Activated CD8-positive, alpha-beta memory T cell treated with anti-CD3 and anti-CD28 coated beads for 1 hour (primary cell): ENCODE data around the gene DUSP2.
A peak's percentile ranks its signal among the peaks of the same experiment; 100 is the strongest.
"Not testable (repeated sequence)": the region's sequence is repeated elsewhere in the genome, so short reads cannot be mapped to it uniquely, and the experiment has no call there.

Experiments
- DNase-seq, 2 donors: peaks; one replicate each; pipeline ENCODE4 v3.0.0-alpha.2; 2020; ENCODE audit warnings: low read depth in 1 of 2; ENCODE audit errors: extremely low read depth in 1 of 2

DUSP2 gene

DNA sequence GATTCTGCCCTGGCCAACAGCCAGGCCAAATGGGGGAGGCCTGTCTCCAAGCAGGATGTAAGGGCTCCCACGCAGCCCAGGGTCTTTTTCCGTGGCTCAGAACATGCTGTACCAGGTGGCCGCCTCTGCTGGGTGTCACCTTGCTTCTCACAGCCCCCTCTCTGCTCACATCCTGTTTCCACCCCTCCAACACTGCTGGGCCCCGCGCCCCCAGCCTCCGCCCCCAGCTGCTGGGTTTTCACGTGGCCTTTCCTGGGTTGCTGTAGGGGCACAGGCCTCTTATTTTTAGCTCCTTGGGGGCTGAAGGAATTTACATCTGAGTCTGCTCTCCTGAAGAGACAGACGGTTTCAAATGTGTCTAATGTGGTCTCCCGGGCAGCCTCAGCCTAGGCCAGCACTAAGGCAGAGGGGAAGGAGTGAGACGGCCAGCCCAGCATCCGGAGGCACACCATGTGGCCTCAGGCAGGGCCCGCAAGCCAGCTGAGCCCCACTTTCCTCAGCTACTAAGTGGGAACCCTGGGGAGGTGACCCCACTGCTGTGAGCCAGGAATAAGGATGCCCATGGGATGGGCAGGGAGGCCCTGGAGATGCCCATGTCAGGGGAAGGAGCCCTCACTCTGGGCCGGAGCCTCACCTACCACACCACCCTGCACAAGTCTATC is 18.7 kb upstream of the DUSP2 start:
- DNase-seq: peak in 1 of 2 donors; percentile 47

DNA sequence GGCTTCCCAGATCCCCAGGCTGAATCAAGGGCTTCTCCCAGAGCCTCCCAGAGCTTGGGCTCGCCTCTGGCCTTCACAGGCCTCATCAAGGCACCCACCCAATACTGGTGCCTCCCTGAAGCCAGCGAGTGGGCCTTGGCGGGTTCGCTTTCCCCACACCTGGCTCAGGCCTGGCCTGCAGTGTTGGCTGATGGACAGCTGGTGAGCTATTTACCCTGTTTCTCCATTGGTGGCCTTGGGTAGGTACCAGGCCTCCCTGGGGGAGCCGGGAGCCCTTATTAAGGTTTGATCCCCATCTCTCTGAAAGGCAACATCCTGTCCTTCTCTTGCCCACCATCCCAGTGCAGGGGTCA is 18.2 kb upstream of the DUSP2 start:
- DNase-seq: no peak

DNA sequence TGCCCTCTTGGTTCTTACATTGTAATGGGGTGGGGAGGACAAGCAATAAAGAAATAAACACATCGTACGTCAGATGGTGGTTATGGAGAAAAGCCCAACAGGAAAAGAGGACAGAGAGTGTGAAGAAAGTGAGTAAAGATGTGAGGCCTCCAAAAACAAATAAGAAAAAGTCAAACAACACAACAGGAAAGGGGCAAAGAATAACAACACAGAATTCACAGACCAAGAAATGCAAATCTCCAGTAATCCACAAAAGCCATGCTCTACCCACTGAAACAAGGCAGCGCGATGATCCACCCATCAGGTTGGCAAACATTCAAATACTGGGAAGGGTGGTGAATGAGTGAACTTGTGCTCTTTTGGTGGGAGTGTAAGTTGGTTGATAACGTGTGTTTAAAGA is 16.7 kb upstream of the DUSP2 start:
- no peak for DNase-seq

DNA sequence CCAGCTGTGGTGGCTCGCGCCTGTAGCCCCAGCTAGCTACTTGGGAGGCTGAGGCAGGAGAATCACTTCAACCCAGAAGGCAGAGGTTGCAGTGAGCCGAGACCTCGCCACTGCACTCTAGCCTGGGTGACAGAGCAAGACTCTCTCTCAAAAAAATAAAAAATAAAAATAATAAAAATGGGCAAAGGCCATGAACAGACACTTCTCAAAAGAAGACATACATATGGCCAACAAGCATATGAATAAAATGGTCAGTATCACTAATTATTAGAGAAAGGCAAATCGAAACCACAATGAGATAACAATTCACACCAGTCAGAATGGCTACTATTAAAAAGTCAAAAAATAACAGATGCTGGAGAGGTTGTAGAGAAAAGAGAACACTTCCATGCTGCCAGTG is 15.1 kb upstream of the DUSP2 start:
- DNase-seq: not testable (repeated sequence)

DNA sequence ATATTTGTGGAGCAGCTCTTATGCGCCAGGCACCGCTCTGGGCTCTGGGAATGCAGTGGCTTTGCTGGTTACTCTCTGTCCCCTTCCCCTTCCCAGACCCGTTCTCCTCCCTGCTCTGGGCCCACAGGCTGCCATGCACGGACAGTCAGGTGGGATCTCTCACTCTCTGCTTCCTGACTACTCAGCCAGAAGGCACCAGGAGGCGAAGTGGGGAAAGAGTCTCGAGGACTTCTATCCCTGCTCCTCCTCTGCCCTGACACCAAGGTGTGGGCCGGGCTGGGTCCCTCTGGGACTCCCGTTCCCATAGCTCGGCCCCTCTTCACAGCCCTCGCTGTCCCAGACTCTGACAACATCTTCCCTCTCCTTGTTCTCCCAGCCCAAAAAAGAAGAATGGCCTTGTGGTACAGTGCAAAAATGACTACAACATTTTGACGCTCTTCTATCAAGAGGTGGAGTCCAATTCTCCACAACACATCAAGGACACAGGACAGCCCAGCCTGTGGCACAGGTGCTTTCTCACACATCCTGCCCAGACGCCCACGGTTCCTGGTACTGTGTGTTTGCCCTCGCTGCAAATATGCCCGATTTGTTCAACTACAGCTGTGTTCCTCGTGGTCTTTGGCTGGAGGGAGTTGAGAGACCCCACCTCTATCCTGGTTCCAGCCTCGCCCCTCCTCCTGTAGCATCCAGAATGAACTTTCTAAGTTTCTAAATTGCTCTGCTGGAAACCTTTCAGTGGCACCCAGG is 14.0 kb upstream of the DUSP2 start:
- no peak for DNase-seq

DNA sequence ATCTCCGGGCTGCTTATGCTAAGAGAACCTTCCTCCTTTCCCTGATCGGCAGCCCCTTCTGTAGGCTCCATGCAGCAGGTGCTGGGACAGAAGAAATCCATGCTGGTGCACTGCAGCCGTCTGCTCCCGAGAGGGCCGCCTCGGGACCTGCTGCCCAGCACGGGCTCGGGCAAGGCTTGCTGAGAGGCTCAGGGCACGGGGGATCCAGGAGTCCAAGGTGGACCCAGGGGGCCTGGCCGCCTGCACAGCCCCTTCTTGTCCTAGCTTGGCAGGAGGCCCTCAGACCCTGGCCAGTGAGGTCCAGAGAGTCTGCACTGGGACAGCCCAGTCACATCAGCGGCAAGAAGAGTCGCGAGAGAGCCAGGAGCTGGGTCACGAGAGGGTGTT is 13.3 kb upstream of the DUSP2 start:
- DNase-seq: no peak

DNA sequence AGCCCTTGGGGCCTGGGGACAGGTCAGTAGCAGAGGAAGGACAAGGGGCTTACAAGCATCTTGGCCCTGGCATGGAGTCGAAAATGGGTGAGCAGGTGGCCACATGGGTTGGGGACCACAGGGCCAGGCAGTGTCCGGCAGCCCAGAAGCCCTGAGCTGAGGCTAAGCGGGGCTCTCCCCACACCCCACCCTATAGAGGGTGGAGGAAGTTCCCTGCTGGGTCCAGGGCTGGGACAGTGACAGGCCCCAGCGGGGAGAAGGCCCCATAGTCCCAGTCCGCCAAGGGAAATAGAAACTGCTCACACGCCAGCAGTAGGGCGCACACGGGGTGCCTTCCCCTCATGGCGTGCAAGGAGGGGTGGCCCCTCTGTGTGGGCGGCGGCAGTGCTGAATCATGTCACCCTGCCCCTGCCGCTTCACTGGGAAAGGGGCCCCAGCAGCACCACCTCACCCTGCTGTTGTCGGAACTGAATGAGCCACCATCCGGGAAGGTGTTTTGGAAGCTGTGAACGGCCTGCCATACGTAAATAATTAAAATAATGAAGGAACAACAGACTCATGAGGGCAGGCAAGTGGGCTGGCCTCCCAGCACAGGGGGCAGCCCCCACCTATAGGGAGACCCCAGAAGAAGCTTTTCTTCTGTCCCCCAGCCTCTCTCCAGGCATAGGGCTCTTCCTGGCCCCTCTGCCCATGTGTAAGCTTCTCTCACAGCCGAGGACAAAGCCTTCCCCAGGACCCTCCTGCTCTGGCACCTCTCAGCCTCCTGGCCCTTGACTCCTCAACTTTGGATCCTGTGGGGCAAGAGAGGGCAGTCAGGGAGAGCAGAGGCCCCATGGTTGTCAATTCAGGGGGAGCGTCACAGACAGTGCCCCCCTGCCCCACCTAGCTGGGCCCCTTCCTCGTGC is 12.7 kb upstream of the DUSP2 start:
- DNase-seq: peak; percentile 67 to 76

DNA sequence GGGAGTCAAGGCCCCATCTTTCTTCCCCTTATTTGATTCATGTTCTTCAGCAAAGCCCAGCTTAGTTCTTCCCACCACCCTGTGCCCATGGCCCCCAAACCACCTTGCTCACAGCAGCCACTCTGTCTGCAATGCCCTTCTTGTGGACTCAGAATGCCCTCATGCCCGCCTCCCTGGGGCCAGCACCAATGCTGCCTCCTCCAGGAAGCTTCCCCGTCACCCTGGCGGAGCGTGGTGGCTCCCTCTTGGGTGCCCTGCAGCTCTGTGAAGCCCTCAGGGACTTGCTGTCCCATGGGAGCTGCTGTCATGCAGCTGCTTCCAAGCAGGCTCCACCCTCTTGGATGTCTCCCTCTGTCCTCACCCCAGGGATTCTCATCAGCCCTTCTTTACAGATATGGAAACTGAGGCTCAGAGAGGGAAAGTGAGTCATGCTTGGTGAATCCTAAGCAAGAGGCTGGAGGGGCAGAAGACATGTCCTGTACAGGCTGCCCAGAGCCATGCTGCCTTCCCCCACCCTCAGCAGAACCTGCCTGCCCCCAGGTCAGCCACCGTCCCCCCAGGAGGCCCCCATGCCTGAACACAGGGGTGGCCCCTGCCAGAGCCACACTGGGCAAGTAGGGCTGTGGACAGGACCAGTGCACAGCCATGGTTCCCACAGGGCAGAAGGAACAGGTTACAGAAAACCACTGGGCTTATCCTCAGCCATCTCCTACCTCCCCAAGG is 11.8 kb upstream of the DUSP2 start:
- DNase-seq: no peak

DNA sequence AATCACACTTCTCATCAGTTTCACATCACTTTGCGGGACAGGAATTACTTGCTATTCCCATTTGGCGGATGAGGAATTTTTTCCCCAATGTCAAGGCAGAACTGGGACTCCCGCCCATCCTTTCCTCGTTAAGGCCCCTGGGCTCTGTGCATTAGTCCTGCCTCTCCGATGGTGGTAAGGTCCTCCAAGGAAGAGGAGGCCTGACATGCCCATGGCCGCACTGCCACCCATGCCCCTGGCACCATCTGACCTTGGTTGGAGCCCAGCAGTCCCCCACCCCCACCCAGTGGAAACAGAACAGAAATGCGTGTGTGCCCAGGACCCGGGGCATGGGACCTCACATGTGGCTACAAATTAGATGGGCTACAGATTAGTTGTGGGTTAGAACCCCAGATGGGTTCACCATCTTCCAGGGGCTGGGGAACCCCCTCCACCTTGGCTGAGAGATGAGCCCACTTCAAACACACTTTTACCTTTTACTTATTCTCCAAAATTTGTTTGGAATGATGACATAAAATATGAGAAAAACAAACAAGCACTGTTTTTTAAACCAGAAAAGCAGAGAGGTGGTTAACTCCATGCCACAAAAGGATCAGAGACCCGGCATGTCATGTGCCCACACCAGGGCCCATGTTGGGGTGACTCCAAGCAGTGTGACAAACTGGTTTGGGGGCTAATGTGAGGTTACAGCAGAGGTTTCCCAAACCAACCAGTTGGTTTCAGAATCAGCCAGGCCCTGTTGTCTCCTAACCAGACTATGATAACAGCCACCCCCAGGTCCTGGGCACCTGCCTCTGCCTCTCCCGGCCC is 11.0 kb upstream of the DUSP2 start:
- no peak for DNase-seq

DNA sequence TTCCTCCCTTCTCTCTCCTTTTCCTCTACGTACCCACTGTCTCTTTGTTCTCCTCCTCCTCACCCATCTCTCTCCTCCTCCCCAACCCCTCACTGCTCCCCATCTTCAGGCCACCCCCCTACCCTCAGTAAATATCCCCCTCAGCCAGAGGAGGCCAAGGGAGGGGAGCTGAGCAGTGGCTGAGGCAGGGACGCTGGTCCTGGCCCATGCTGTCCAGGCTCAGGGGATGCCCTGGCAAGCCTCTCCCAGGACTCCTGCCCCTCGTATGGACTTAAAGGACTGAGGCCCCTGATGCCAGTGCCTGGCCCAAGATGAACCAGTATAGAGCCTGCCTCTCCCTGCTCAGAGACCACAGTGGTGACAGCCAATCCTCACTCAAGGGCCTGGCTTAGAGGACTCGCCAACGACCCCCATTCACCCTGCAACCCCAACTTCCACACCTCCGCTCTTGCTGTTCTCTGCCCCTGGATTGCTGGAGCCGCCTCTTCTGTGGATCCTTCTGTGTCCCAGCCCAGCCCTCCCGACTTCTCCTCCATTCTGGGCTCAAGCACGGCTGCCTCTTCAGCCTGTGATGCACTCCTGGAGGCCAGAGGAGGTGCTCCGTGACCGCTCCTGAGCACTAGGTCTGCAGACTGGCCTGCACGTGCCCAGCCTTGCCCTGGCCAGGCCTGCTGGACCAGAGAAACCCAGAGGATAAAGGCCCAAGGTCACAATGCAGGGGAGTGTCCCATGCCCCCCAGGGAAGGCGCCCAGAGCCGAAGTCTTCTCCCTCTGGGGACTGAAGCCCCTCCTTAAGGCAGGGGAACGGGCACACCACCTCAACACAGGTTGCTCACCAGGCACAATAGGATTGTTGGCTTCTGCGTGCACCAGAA is 9.5 kb upstream of the DUSP2 start:
- DNase-seq: no peak

DNA sequence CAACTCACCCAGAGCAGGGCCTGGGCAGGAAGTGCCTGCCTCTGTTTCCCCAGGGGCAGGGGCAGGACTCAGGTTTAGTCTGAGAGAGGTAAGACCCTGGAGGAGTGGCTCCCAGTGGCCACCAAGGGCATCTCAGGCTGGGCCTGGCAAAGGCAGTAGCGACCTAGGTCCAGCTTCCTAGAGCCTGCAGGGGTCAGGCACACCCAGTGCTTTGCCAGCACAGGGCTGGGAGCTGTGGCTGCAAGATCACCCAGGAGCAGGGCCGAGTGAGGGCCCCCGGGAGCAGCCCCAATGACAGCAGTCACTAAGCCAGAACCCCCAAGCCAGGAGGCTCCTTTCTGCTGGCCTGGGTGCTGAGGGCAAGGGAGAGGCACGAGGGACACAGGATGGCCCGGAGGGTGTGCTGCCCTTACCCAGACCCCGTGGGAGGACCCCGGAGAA is 8.8 kb upstream of the DUSP2 start:
- no peak for DNase-seq

DNA sequence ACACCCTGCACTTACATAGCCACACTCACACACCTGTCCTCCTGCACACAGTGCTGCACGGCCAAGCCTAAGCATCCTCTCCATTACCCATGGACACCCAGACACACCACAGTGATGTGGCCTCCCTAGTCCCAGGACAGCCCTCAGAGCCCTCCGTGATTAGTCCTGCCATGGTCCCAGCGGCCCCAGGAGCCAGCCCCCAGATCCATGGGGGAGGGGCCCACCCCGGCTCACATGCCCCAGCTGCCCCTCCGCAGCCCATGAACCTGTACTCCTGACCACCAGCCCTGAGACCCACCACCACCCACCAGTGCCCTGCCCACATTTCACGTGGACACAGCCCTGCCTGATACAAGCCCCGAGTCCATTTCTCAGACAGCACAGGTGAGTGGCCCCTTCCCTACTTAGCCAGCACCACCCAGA is 8.1 kb upstream of the DUSP2 start:
- no peak for DNase-seq

DNA sequence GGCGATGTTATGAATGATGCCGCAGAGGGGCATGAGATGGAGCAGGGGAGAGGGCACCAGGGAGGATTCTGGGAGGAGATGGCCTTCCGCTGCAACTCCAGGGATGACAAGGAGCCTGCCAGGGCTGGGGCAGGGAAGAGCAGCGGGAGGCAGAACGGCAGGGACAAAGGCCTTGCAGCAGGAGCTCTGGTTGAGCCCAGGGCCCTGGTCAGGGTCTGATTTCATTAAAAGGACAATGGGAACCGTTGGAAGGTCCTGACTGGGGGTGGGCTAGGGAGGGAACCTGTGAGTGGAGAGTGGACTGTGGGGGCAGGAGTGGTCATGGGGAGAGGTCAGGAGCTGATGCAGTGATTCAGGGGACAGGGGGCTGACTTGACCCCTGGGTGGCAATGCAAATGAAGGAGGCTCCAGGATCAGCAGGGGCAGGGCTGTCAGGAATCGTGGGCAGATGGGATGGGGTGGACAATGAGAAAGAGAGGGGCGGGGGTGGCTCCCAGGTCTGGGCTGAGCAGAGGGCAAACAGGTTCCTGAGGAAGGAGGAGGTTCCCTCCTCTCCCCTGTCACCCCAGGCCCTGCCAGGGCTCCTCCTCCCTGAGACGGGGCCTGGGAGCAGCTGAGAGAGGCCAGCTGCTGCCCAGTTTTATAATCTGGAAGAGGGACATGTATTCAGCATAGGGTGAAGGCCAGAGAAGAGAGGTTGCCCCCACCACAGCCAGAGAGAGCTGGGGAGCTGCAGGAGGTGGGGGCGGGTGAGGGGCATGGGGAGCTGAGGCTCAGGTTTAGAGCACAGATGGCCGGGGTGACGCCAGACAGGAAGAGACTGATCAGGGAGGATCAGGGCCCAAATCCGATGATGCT is 7.3 kb upstream of the DUSP2 start:
- no peak for DNase-seq

DNA sequence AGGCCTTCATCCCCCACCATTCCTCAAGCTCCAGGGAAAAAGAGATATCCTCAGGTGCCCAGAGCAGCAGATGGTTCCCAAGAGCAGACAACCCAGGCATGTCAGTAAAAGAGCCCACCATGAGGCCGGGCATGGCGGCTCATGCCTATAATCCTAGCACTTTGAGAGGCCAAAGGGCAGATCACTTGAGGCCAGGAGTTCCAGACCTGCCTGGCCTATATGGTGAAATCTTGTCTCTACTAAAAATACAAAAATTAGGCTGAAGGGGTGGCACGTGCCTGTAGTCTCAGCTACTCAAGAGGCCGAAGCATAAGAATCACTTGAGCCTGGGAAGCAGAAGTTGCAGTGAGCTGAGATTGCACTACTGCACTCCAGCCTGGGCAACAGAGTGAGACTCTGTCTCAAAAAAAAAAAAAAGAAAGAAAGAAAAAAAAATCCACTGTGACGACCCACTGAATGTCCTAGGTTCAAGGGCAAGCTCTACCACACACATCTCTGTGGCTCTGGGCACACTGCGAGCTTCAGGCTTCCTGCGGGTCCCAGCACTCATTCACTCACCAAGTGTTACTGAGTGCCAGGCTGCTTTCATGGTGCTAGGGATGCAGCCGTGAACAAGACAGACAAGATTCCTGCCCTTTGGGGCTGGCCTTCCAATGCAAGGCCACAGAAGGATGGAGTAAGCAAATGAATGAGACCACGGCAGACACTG is 6.5 kb upstream of the DUSP2 start:
- no peak for DNase-seq

DNA sequence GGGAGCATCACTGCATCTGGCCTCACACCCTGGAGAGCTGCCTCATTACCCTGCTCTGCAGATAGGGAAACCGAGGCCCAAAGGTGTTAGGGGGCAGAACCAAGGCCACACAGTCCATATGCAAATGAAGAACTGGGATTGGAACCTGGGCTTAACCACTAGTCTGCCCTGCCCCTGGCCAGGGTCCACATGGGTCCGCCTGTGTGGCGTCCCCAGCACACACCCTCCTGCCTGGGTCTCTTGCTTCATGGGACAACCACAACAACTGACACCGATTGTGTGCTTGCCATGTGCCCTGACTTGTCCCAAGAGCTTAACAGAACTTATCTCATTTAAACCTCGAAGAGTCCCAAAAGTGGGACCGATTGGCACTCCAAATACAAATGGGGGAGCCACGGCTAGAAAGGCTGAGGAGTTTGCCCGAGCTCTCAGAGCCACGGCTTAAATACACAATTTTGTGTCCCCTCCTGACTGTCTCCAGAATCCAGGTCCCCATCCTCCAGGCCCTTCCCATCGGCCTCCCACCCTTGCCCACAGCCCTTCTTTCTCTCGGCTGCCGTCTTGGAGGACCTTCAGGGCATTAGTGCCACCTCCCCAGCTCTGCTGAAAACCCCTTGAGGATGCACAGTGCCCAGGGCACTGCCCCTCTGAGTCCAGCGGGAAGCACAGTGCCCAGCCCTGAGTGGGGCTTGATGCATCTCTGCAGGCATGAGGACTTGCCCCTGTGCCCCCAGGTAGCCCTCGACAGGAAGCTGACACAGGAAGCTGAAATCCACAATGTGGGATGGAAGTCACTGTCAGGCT is 5.8 kb upstream of the DUSP2 start:
- DNase-seq: no peak

DNA sequence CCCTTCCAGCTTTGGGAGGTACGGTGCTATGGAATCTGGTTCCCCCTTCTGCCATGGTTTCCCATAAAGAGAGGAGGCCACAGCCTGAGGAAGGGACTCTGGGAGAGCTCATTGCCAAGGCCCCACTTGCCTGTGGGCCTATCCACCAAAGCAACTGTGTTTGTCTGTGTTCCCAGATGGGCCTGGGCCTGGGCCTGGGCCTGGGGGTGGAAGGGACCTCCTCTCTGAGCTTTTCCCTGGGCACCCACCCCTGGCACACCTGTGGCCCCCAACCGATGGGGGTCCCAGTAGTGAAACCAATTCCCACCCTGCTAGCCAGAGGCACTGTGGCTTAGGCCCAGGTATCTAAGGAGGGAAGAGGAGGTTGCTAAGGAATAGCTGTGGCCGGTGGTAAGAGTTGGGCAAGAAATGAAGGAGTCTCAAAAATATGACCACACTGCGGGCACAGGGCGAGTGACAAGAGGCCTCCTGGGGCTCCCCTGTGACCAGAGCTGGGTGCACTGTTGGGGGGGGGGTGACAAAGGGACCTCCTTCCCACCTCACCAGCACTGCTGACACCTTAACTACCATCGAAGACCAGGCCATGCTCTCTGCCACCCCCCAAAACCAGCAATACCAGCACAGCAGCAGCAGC is 4.9 kb upstream of the DUSP2 start:
- no peak for DNase-seq
